GM12801 (cell line): ENCODE data around the gene FADD.

ENCODE experiments used
- TF ChIP-seq, protein P1 (sequence below): IDR thresholded peaks from one replicate; pipeline ENCODE4 v1.5.1; 2011; ENCODE audit warnings: control low read depth; ENCODE audit not compliant: insufficient read length; ENCODE audit errors: extremely low read depth

Gene FADD

DNA sequence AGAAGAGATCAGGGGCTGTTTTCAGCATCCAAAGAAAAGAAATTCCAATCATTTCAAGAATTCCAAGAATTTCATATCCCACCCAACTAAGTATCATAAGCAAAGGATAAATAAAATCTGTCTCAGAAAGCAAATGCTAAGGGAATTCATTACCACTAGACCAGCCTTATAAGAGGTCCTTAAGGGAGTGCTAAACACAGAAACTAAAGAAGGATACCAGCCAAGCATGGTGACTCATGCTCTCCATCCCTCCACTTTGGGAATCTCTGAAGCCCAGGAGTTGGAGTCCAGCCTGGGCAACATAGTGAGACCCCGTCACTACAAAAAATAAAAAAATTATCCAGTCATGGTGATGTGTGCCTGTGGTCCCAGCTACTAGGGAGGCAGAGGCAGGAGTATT lies 17.8 kb downstream of the FADD start:
- TF ChIP-seq, protein P1, sequence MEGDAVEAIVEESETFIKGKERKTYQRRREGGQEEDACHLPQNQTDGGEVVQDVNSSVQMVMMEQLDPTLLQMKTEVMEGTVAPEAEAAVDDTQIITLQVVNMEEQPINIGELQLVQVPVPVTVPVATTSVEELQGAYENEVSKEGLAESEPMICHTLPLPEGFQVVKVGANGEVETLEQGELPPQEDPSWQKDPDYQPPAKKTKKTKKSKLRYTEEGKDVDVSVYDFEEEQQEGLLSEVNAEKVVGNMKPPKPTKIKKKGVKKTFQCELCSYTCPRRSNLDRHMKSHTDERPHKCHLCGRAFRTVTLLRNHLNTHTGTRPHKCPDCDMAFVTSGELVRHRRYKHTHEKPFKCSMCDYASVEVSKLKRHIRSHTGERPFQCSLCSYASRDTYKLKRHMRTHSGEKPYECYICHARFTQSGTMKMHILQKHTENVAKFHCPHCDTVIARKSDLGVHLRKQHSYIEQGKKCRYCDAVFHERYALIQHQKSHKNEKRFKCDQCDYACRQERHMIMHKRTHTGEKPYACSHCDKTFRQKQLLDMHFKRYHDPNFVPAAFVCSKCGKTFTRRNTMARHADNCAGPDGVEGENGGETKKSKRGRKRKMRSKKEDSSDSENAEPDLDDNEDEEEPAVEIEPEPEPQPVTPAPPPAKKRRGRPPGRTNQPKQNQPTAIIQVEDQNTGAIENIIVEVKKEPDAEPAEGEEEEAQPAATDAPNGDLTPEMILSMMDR: no peak

DNA sequence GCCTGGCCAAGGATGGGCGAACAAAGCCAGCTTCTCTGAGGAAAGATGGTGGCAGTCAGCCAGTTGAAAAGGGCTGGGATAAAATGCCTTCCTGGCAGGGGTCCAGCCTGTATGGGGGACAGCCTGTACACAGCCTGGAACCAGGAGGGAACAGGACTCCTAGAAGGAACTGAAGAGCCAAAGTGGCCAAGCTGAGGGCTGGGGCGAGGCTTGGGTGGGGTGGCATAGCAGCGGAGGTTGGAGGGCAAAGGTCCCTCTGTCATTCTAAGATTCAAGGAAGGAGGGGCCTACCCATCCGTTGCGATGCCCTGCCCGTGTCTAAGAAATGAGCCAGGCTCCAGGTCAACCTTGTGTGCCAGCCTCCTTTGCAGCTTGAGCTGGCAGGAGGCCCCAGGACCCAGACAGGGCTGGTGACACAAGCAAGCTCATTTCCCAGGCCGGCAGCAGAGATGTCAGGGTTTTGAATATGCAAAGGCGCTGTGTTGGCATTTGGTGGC lies 22.6 kb downstream of the FADD start:
- TF ChIP-seq, protein P1: no peak

DNA sequence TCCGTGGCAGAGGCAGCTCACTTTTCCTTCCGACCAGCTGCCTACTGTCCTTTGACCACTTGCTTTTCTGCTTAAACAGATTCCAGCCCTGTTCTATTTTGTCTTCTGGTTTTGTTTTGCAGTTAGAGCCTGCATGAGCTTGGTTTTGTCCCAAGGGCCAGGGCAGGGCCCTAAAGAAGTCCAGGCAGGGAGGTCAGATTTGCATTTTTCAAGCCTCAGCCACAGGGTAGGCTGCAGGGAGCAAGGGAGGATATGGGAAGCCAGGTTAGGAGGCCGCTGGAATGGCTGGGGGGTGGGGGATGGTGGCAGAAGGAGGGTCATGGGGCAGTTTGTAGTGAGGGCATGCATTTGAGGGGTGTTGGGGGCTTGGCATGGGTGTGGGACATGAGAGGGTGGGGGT lies 23.1 kb downstream of the FADD start:
- TF ChIP-seq, protein P1: no peak

DNA sequence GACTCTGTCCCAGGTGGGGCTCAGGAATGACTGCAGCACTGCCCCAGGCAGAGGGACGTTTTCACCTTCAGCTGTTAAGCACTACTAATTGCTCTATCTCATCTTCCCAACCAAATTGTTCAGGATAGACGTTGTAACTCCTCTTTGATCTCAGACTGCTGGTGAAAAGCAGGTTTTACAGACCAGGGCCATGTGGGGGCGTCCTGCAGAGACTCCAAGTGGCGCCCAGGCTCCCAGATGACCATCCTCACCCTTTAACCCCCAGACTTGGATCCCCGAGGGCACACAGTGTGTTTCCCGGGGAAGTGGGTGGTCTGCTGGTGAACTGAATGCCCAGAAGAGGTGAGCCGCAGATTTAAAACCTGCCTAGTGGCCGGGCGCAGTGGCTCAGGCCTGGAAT lies 23.9 kb downstream of the FADD start:
- TF ChIP-seq, protein P1: no peak

DNA sequence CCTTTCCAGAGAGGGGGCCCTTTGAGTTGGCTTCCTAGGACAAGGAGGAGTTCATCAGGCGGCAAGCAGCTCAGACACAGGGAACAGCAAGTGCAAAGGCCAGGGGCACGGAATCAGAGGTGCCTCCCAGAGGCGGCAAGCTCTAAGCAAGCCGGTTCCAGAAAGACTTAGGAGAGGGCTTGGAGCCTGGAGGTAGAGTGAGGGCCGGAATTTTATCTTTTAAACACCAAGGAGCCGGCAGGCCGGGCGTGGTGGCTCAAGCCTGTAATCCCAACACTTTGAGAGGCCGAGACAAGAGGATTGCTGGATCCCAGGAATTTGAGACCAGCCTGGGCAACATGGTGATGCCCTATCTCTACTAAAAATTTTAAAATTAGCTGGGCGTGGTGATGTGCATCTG lies 26.6 kb downstream of the FADD start:
- TF ChIP-seq, protein P1: no peak

DNA sequence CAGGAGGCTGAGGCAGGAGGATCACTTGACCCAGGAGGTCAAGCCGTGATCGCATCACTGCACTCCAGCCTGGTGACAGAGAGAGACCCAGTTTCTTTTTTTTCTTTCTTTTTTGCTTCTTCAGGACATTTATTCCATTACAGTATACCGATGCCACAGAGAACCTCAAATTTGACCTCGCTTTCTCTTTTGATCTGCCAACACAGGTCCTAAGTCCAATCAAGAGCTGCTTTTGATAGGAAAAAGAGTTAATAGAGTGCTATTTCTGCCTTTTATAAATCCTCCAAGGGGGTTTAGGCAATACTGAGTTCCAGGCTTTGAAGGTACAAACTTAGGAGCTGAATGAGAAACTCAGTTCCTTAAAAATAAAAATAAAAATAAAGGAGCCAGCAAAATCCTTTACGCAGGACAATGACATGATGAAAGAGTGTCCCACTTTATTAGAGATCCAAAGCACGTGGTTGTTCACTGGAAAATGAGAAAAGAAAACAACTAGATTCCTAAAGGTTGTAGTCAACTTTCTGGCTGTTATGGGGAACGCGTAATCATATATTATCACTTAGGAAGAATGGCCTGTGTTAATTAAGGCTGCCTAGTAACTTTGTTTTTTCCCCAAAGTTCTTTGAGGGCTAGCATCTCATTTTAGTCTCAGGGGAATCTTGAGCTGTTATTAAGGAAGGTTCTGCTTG lies 27.2 kb downstream of the FADD start:
- TF ChIP-seq, protein P1: no peak

DNA sequence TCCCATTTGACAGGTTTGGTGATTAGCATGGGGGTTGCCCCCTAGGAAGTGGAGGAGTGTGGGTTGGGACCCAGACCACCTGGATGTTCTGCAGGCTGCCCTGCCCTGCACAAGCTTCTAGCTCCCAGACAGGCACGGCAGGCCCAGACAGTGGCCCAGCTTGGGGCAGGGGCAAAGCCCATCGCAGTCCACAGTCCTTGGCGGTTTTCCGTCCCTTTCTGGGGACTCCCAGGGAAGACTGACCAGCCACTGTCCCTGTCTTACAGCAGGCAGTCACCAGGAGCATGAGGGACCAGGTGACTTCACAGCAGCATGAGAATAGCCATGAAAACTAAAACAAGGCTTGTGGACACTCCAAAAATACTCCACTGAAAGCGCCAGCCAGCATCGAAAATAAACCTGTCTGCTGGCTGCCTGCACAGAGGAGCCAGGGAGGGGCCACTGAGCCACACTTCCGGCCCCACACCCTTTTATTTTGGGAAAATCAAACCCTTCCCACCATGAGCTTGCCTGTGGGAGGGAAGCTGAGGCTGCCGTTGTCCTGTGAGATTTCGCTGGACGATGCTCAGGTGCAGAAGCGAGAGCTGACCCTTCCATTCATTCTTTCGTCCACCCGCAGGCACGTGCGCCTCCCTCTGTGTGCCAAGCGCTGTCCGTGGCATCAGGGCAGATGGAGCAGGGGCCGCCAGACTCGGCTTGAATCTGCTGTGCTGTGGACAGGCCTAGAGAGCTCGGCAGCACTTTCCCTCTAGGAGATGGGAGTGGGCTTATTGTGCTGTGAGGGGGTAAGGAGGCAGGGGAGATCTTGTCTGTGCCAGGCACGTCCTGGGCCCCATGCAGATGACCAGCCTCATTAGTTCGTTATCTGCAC lies 28.0 kb downstream of the FADD start:
- TF ChIP-seq, protein P1: no peak
